HG02852 (cell line): ENCODE data around the gene XPNPEP2.

Experiments used
- ATAC-seq: cut with Tn5 transposase; IDR thresholded peaks from one replicate; pipeline ENCODE4 v1.9.1; 2021; ENCODE audit warnings: mild to moderate bottlenecking, moderate library complexity; ENCODE audit not compliant: unreplicated experiment

XPNPEP2 gene

DNA sequence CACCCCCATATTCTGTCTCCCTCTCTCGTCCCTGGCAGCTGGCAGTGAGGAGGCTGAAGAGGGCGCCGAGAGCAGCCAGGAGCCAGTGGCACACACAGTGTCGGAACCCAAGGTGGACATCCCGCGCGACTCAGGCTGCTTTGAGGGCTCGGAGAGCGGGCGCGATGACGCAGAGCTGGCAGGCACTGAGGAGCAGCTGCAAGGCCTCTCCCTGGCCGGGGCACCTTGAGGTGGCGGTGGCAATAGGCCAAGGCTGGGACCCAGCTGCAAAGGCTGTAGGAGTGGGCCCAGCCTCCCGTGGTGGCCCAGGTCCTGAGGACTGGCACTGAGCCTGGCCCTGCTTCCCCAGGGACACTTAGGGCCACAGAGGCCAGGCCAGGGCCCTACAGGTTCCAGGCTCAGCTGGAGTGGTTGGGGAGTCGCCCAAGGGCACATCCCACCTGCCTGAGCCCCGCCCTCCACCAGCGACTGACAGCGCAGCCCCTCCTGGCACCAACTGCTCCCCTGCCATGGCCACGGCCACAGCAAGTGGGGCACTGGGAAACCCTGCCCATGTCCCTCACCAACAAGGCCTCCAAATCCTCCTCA, 54.9 kb downstream of the XPNPEP2 start:
- no peak for ATAC-seq

DNA sequence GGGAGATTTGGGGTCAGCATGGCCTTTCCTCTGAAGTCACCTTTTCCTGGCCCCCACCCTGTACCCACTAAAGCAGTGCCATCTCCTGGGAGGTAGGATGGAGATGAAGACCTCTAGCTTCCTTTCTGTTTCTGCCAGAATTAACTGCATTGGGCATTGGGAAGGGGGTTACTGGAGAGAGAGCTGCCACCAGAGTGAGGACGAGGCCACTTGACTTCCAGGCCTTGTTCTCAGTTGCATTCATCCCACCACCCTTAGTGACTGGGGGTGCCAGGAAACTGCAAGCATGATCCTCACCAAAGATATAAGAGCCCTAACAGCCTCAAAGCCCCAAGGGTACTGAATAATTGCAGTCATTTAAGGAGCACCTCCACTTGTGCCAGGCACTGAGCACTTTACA, 56.8 kb downstream of the XPNPEP2 start:
- ATAC-seq = no peak

DNA sequence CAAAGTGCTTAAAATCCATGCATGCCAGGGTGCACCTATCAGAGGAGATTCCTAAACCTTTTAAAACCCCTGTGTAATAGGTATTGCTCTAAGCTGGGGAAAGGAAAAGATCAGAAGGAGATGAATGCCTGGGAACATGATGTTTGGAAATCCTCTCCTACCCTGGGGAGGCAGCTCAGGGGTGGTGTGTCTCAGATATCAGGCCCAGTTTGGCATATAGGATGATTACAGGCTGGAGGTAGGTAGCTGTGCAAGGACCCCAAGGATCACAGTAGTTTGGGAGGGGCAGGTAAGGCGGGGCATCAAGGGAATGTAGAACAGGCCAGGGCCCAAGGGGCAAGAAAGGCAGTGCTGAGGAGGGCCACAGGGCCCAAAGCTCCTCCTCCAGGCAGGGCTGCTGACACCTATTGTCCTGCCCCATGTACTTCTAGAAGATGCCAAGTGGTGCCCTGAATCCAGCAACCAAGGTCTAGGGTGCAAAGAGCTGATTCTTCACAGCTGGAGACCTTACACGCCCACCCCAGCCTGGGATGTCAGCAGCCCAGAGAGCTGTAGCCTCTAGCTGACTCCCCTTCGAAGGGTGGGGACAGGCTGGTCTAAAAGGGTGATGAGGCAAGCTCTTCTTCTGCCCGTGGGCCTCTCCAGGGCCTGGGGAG, 58.6 kb downstream of the XPNPEP2 start:
- no peak for ATAC-seq

DNA sequence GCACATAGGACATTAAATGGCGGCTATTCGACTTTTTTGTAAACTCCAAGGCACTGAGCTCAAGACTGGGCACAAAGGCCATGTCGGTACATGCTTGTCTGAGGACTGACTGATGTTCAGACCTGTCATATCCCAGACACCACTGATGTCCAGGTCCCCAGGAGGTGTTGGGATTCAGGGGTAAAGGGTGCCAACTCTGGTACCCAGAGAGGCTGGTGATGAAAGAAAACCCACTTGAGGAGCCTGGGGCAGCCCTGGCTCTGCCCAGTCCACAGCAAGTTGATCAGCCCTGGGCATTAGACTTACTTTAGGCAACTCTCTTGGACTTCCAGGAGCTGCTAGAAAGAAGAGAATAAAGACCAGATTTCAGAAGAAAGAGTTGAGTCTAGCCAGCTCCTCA, 59.7 kb downstream of the XPNPEP2 start:
- ATAC-seq = no peak

DNA sequence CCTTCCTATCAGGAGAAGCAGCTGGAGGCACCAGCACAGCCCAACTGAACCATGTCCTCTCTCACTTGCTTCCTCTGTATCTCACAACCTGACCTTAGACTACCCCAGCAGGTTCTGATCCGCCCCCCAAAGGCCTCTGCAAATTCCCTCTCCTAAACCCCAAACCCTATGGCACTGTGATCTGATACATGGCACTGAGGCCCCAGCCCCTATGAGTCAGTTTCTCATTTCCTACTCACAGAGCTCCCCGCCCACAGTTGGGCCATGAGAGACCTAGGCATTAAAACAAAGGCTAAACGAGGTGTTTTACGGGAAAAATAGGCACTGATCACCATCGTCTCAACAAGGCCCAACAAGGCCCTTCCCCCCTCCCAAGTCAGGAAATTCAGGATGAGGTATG, 60.1 kb downstream of the XPNPEP2 start:
- no peak for ATAC-seq

DNA sequence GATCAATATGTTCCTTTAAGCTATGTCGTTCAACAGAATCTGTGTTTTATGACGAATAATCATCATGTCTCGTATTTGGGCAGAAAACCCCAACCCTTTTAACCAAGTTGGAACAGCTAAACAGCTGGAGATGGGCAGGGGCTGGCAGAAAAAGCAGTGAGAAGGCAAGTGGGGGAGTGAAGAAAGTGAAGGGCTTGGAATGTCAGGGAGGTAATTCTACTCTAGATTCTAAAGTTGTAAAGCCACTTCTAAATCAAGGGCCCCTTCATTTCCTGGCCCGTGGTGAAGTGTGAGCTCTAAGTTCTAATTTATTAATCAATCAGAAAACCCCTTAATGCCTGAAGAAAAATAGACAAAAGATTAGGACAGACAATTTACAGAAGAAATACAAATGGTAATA, 61.4 kb downstream of the XPNPEP2 start:
- ATAC-seq = no peak

DNA sequence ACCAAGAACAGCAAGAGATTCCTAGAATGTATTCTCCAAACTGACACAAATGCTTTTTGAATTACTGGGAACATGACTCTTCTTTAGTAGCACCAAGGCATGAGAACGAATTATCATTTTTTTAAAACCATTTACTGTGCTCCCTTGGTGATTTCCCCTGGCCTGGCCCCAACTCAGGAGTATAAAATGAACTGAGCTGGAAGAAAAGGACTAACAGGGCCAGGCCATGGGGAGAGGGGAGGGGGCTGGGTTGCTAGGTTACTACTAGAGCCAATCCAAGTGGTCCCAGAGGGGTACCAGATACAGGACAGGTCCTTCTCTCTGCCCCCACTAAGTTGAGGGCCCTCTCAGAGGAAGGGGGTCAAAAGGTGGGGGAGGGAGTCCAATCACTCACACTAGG, 64.1 kb downstream of the XPNPEP2 start:
- no peak for ATAC-seq

DNA sequence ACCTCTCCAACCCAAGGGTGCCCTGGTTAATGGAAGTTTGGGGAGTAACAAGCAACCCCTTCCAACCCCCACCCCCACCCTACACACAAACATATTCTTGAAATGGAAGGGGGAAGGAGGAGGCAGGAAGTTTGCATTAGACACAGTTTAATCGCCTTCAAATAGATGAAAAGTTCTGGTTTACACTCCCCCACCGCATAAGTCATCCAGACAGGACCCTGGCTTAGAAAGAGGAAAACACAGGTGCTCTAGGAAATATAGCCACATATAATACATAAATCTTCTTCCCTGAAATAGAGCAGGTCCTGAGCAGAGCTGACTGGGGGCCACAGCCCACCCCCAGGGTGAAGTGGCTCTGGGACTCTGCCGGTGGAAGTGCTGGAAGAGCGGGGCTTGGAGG, 66.0 kb downstream of the XPNPEP2 start:
- no peak for ATAC-seq

DNA sequence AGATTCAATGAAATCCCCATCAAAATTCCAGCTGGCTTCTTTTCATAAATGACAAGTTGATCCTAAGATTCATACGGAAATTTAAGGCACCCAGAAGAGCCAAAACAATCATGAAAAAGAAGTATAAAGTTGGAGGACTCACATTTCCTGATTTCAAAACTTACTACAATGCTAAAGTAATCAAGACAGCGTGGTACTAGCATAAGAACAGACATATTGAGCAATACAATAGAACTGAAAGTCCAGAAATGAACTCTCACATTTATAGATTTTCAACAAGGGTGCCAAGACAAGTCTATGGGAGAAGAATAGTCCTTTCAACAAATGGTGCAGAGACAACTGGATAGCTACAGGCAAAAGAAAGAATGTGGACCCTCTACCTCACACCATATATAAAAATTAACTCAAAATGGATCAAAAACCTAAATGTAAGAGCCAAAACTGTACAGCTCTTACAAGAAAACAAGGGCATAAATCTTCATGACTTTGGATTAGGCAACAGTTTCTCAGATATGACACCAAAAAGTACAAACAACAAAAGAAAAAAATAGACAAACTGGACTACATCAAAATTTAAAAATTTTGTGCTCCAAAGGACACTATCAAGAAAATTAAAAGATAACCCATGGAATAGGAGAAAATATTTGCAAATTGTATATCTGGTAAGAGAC, 69.5 kb downstream of the XPNPEP2 start:
- no peak for ATAC-seq

DNA sequence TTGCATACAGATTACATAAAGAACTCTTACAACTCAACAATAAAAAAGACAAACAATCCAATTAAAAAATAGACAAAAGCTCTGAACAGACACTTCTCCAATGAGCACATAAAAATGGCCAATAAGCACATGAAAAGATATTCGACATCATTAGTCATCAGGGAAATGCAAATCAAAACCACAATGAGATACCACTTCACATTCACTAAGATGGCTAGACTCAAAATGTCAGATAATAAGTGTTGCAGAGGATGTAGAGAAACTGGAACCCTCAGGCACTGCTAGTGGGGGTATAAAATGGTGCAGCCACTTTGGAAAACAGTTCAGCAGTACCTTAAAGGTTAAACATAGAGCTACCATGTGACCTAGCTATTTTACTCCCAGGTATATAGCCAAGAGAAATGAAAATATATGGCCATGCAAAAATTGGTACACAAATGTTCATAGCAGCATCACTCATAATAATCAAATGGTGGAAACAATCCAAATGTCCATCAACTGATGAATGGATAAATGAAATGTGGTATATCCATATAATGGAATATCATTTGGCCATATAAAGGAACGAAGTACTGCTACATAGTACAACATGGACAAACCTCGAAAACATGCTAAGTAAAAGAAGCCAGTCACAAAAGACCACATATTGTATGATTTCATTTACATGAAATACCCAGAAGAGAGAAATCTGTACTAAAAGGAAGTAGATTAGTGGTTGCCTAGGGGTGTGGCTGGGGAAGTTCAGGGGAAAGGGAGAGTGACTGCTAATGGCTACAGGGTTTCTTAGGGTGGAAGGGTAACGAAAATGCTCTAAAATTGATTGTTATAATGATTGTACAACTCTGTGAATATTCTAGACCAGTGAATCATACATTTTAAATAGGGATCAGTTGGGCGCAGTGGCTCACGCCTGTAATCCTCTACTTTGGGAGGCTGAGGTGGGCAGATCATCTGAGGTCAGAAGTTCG, 70.3 kb downstream of the XPNPEP2 start:
- no peak for ATAC-seq

DNA sequence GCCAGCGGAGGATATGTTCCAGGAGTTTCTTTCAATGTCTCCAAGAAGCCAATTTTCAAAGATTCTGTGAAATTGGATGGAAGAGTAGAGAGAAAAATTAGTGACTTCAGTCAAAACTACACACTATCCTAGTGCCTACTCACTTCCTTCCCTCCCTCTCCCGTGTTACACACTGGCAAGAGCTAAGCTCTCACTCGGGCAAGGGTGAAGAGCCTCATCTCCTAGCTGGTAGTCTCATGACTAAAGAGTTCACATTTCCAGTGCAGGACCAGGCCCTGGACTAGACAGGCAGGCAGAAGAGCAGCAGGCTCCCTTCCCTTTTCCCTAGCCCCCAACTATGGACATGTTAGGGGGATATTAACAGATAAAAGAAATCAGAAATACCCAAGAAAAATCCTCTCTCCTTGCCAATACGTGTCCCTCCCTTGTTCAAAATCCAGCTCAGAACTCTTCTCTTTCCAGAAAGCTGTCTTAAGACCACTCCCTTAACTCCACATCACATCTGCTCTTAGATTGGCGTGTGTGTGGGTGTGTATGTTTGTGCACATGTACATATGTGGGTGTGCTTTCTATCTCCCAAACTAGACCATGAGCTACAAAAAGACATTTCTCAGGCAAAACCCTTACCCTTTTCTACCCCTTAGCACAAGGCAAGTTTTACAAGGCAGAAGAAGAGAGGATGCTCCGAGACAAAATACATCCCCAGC, 75.0 kb downstream of the XPNPEP2 start:
- ATAC-seq = no peak

DNA sequence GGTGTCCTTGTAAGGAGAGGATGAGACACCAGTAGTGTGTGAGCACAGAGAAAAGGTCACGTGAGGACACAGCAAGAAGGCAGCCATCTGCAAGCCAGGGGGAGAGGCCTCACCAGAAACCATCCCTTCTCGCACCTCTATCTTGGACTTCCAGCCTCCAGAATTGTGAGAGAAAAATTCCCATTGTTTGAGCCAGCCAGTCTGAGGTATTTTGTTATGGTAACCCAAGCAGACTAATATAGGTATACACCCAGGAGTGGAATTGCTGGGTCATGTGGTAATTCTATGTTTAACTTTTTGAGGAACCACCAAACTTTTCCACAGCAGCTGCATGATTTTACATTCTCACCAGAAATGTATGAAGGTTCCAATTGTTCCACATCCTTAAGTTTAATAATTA, 79.3 kb downstream of the XPNPEP2 start:
- no peak for ATAC-seq
